ENCODE measurements around the gene PARP8. TPM values are rescaled to one million over a fixed set of nuclear protein-coding genes. Genes with fewer than 3 reads are reported as not detected.
A peak's percentile ranks its signal among the peaks of the same experiment; 100 is the strongest.

PARP8 gene
- total RNA-seq, 4 donors from 2014 or later, result 3.6 to 26.0 (median 6.1) TPM

DNA sequence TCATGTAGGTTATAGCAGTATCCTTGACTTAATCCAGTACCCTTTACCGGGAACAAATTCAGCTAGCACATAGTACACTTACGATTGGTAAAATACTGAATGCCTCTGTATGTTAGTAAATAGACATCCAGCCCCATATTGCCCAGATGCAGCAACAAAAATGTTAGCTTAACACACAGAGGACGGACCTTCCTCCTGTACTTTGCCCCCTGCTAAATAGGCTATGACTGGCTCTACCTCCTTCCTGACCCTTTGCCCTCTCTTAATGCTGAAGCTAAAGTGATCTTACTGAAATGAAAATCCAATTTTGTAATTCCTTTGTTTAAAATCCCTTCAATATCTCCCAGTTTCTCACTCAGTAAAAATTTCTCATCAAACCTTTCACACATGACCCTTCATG lies 183.1 kb downstream of the PARP8 start:
- DNase-seq, result no peak
- H3K27ac ChIP-seq, result no peak overlapping the region
- intact Hi-C loops (cut with DNase I; ENCODE audit: low total_unique reads), result no loop called here
- in situ Hi-C loops (cut with MboI; ENCODE audit: low pct_ligation_motif_present in 1 of 4, low pct_unique_long_range_greater_than_20kb in 1 of 4, low sequenced_read_pairs in 3 of 4), result no loop called here
- TF ChIP-seq, protein P1, sequence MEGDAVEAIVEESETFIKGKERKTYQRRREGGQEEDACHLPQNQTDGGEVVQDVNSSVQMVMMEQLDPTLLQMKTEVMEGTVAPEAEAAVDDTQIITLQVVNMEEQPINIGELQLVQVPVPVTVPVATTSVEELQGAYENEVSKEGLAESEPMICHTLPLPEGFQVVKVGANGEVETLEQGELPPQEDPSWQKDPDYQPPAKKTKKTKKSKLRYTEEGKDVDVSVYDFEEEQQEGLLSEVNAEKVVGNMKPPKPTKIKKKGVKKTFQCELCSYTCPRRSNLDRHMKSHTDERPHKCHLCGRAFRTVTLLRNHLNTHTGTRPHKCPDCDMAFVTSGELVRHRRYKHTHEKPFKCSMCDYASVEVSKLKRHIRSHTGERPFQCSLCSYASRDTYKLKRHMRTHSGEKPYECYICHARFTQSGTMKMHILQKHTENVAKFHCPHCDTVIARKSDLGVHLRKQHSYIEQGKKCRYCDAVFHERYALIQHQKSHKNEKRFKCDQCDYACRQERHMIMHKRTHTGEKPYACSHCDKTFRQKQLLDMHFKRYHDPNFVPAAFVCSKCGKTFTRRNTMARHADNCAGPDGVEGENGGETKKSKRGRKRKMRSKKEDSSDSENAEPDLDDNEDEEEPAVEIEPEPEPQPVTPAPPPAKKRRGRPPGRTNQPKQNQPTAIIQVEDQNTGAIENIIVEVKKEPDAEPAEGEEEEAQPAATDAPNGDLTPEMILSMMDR (IDR thresholded peaks at IDR 0.05), result no peak
- no peak for TF ChIP-seq POLR2A (IDR thresholded peaks at IDR 0.05)
- TF ChIP-seq POLR2AphosphoS5 (IDR thresholded peaks at IDR 0.05), result no peak
- TF ChIP-seq EP300 (IDR thresholded peaks at IDR 0.05; ENCODE audit: low read depth), result no peak
- H3K27me3 ChIP-seq, result no peaks in the 10 kb centered on the region
- no peaks in the 10 kb centered on the region for H3K9me3 ChIP-seq
- H3K4me3 ChIP-seq, result no peak overlapping the region
- no peaks in the 10 kb centered on the region for H3K36me3 ChIP-seq
- H3K4me1 ChIP-seq, result no peaks in the 10 kb centered on the region
- 71 to 72% methylated on average over 2 to 3 of the region's 3 CpGs for WGBS, 2 donors (ENCODE audit: low coverage in 1 of 2)

DNA sequence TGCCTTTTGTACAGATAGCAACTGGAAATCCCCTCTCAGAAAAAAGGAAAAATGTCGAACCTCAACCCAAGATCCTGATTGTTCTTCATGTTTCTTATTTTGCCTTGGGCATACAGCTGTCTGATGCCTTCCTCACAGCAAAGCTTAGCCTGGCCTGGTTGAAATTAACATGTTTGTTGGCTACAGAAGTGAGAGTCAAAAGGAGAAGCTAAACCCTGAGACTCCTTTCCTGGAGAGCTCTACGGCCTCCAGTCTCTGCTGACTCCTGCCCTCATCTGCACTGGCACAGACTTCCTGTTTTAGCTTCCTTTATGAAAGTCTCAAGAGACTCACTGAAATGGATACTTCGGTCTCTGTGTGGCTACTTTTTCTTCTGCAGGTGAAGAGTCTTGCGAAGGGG lies 186.7 kb downstream of the PARP8 start:
- H3K27ac ChIP-seq, result no peak overlapping the region
- H3K9me3 ChIP-seq, result no peaks in the 10 kb centered on the region
- DNase-seq, result peak; percentile 21
- intact Hi-C loops (cut with DNase I; ENCODE audit: low total_unique reads) (no loop called here), in situ Hi-C loops (cut with MboI; ENCODE audit: low pct_ligation_motif_present in 1 of 4, low pct_unique_long_range_greater_than_20kb in 1 of 4, low sequenced_read_pairs in 3 of 4) (no loop called here)
- no peak overlapping the region for H3K4me3 ChIP-seq
- no peaks in the 10 kb centered on the region for H3K4me1 ChIP-seq
- H3K27me3 ChIP-seq, result no peaks in the 10 kb centered on the region
- no peaks in the 10 kb centered on the region for H3K36me3 ChIP-seq
- WGBS, 2 donors (ENCODE audit: low coverage in 1 of 2), result 69 to 88% methylated on average over 1 to 4 of the region's 4 CpGs
- TF ChIP-seq EP300 (IDR thresholded peaks at IDR 0.05; ENCODE audit: low read depth), result no peak
- TF ChIP-seq, protein P1 (IDR thresholded peaks at IDR 0.05), result no peak
- TF ChIP-seq POLR2AphosphoS5 (IDR thresholded peaks at IDR 0.05), result no peak
- TF ChIP-seq POLR2A (IDR thresholded peaks at IDR 0.05), result no peak

DNA sequence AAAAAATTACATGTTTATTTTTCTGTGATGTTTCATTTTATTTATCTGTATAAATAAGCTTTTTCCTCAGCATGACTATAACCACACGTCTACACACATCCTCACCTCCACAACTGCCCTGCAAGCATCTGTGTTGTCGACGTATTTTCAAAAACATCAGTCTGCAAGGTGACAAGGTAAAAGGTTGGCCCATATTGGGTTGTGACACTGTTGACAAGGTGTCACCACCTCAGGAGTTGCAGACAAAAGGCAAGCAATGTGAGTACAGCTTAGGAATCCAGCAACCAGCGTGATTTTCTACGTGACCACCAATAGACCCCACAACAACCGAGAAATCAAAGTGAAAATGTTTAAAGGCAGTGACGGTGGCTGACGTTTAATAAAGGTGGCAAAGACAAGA lies 187.6 kb downstream of the PARP8 start:
- Histone ChIP-seq H3K27me3 (no peaks in the 10 kb centered on the region), H3K36me3 (no peaks in the 10 kb centered on the region), H3K9me3 (no peaks in the 10 kb centered on the region), H3K27ac (no peak overlapping the region), H3K4me1 (no peaks in the 10 kb centered on the region), H3K4me3 (no peak overlapping the region)
- intact Hi-C loops (cut with DNase I; ENCODE audit: low total_unique reads) (no loop called here), in situ Hi-C loops (cut with MboI; ENCODE audit: low pct_ligation_motif_present in 1 of 4, low pct_unique_long_range_greater_than_20kb in 1 of 4, low sequenced_read_pairs in 3 of 4) (no loop called here)
- 87 to 88% methylated on average over 3 to 8 of the region's 8 CpGs for WGBS, 2 donors (ENCODE audit: low coverage in 1 of 2)
- no peak for TF ChIP-seq POLR2A (IDR thresholded peaks at IDR 0.05)
- TF ChIP-seq, protein P1 (IDR thresholded peaks at IDR 0.05), result no peak
- TF ChIP-seq EP300 (IDR thresholded peaks at IDR 0.05; ENCODE audit: low read depth), result no peak
- no peak for TF ChIP-seq POLR2AphosphoS5 (IDR thresholded peaks at IDR 0.05)
- DNase-seq, result no peak

DNA sequence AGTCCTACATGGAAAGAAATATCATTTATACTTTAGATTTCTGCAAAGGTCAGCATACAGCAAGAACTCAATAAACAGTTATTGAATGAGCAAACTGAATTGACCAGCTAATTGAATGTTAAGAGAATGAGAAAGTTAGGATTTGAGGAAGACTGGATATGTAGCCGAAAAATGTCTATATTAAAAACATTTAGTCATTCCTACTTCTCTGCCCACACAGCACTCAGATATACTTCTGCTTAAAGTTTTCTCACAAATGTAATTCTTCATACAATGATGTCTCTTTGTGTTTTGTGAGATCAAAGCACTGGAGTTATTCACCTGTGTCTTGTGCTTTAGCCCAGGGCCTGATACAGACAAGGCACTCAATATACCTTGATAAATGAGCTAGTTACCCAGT lies 188.6 kb downstream of the PARP8 start:
- WGBS, 2 donors (ENCODE audit: low coverage in 1 of 2), result 79 to 80% methylated on average over 1 of the region's 1 CpG
- no peaks in the 10 kb centered on the region for H3K4me1 ChIP-seq
- H3K9me3 ChIP-seq, result no peaks in the 10 kb centered on the region
- TF ChIP-seq EP300 (IDR thresholded peaks at IDR 0.05; ENCODE audit: low read depth) (no peak), POLR2A (IDR thresholded peaks at IDR 0.05) (no peak), POLR2AphosphoS5 (IDR thresholded peaks at IDR 0.05) (no peak)
- TF ChIP-seq, protein P1 (IDR thresholded peaks at IDR 0.05), result no peak
- no peaks in the 10 kb centered on the region for H3K27me3 ChIP-seq
- in situ Hi-C loops (cut with MboI; ENCODE audit: low pct_ligation_motif_present in 1 of 4, low pct_unique_long_range_greater_than_20kb in 1 of 4, low sequenced_read_pairs in 3 of 4), result no loop called here
- DNase-seq, result no peak
- H3K36me3 ChIP-seq, result no peaks in the 10 kb centered on the region
- intact Hi-C loops (cut with DNase I; ENCODE audit: low total_unique reads), result no loop called here
- no peak overlapping the region for H3K27ac ChIP-seq
- no peak overlapping the region for H3K4me3 ChIP-seq
